KOPT-K1 (cell line): Measurements from ENCODE around the gene CDH13.

Experiments used
- H3K27ac ChIP-seq: fragments of 200-600 bp; sonication (generic); 2 replicates; pipeline ENCODE4 v1.5.1; 2016; ENCODE audit warnings: antibody characterized with exemption, mild to moderate bottlenecking, low read depth, low read length; ENCODE audit not compliant: poor library complexity, severe bottlenecking
- H3K36me3 ChIP-seq: fragments of 200-600 bp; sonication (generic); 2 replicates; pipeline ENCODE4 v1.5.1; 2017; ENCODE audit warnings: antibody characterized with exemption, mild to moderate bottlenecking, low read length, moderate library complexity; ENCODE audit not compliant: insufficient read depth
- H3K9me3 ChIP-seq: fragments of 200-600 bp; sonication (generic); 2 replicates; pipeline ENCODE4 v1.5.1; 2017; ENCODE audit warnings: antibody characterized with exemption, low read length, mild to moderate bottlenecking; ENCODE audit not compliant: insufficient read depth, poor library complexity, severe bottlenecking

The CDH13 gene

DNA sequence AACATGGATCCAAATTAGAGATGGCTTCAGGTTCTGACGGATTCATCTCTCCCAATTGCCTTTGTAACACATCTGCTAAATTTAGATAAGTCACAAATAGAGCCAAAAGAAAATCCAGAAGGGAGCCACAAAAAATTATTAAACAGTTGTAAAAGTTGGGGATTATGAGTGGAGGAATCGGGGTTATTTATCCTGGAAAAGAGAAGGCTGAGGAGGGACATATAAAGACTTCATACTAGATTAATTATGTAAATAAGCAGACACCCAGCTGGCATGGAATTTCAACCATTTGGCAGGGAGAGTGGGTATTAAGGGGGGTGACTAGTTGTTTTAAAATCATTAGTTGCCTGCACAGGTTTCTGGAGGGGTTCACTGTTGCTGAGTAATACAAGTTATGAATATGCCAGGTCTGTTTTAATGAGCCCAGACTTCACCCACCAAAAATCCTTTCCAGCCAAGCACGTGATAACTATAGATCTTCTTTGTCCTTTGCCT, 89.6 kb downstream of the CDH13 start:
- Histone ChIP-seq H3K27ac (no peak overlapping the region), H3K36me3 (no peaks in the 10 kb centered on the region), H3K9me3 (no peaks in the 10 kb centered on the region)

DNA sequence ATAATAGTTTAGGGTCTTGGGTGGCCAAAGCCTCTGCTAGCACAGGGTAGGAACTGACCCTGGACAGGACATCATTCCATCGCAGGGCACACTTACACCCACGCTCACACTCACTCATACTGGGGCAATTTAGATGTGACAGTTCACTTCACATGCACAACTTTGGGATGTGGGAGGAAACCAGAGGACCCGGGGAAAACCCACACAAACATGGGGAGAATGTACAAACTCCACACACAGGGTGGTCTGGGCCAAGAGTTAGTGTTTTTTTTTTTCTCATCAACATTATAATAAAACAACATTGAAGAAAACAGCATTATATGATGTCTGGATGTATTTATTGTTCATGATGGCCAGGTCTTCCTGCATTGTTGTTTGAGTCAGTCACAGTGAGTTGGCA, 93.6 kb downstream of the CDH13 start:
- H3K27ac ChIP-seq: no peak overlapping the region
- H3K9me3 ChIP-seq: no peaks in the 10 kb centered on the region
- no peaks in the 10 kb centered on the region for H3K36me3 ChIP-seq

DNA sequence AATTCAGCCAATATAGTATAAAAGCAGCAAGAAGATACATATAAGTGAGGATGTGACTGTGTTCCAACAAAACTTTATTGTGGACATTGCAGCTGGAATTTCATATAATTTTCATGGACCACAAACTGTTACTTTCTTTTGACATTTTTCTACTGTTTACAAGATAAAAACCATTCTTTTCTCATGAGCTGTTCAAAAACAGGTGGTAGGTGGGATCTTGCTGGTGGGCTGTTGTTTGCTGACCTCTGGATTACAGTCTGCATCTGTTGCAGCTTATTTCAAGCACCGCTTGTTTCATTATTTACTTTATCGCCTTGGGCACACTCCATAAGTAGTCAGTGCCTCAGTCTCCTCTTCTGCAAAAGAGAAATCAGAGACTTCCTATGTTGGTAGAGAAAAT, 99.5 kb downstream of the CDH13 start:
- H3K36me3 ChIP-seq: no peaks in the 10 kb centered on the region
- H3K27ac ChIP-seq: no peak overlapping the region
- peaks cover 6% of the 10 kb centered on the region for H3K9me3 ChIP-seq

DNA sequence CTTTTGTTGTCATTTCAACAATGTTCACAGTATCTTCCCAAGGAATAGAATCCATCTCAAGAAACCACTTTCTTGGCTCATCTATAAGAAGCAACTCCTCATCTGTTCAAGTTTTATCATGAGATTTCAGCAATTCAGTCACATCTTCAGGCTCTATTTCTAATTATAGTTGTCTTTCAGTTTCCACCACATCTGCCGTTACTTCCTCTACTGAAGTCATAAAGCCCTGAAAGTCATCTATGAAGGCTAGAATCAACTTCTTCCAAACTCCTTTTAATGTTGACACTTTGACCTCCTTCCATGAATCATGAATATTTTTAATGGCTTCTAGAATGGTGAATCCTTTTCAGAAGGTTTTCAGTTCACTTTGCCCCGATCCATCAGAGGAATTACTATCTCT, 102.1 kb downstream of the CDH13 start:
- Histone ChIP-seq H3K27ac (no peak overlapping the region), H3K9me3 (peaks cover 6% of the 10 kb centered on the region), H3K36me3 (no peaks in the 10 kb centered on the region)

DNA sequence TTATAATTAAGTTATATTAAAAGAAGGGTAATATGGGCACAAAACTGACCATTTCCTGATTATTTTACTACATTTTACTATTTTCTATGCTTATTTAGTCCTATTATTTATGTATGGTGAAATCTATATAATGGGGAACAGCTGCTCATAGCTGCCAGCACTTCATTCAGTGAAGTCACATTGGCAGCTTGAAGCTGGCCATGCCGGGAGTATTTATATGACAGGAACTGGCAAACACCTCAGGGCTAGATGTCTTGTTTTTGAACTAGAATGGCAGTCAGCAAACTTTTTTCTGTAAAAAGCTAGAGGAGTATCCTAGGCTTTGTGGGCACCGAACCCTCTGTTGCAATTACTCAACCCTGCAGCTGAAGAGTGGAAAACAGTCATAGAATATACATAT, 104.1 kb downstream of the CDH13 start:
- no peak overlapping the region for H3K27ac ChIP-seq
- no peaks in the 10 kb centered on the region for H3K36me3 ChIP-seq
- peaks cover 6% of the 10 kb centered on the region for H3K9me3 ChIP-seq

DNA sequence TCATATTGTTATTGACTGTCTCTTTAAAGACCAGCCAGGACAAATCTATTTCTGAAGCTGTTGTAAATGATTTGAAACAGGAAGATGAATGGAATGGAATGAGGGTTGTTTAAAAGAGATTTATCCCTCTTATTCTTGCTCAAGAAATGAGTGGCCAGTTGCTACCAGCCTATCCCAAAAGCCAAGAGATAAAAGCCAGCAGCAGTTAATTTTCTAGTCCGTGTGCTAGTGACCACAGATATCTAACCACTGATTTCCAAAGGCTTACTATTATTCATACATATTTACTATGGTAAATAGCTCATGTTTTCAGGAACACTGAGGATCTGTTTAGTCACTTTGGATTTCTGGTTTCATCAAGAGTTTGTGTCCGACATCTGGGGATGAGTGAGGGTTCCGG, 105.7 kb downstream of the CDH13 start:
- H3K27ac ChIP-seq: no peak overlapping the region
- no peaks in the 10 kb centered on the region for H3K36me3 ChIP-seq
- H3K9me3 ChIP-seq: peaks cover 6% of the 10 kb centered on the region

DNA sequence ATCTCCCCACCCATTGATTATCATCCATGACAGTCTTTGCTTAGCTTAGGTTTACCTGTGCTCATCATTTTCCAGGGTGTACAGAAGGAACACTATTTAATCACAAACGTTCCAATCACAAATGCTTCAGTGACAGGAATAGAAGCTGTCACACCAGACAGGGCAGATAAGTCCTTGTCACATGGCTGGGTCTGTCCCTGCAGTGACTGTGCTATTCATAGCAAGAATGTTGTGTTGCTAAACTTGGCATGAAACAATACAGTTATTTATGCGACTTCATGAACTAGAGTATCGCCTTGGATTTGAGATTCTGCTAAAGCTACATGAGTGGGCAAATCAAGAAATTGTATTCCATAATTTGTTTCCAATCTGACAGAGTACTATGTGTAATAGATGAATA, 108.4 kb downstream of the CDH13 start:
- H3K27ac ChIP-seq: no peak overlapping the region

DNA sequence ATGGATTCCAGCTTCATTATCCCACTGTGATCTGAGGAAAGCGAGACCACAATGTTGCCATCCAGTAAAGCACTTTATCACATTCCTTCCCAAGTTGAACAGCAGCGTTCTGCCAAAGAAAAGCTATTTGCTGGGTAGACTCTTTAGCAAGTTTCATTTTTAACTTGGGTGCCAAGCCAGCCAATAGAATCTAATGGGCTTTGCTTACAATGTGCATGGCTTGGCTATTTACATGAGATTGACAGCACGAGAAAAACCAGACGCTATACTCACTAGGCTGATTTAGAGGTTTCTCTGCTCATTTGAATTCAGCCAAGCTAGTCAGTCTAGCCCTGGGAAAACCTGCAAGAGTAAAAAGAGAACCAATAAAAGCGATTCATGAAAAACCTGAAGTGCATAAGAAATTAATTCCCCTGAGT, 108.9 kb downstream of the CDH13 start:
- H3K36me3 ChIP-seq: no peaks in the 10 kb centered on the region
- H3K9me3 ChIP-seq: no peaks in the 10 kb centered on the region
- H3K27ac ChIP-seq: no peak overlapping the region

More for the DNA sequence above, 108.4 kb downstream of the CDH13 start:
- Histone ChIP-seq H3K9me3 (no peaks in the 10 kb centered on the region), H3K36me3 (no peaks in the 10 kb centered on the region)

DNA sequence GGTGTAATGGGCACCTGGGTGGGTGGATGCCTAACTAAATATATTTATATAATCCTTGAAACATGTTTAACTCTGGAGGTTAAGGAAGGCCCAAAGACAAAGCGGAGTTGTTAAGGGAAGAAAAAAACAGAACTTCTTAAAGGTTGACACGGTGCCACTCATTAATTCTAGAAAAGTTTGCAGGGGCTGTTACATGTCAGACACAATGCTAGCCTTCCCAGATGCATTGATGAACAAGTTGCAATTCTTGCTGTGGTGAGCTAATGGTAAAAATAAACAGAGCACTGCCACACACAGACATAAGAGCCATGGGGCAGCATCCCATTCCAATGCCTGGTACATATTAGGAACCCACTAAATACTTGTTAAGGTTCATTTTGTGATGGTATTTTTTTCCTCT, 109.5 kb downstream of the CDH13 start:
- Histone ChIP-seq H3K9me3 (no peaks in the 10 kb centered on the region), H3K36me3 (no peaks in the 10 kb centered on the region), H3K27ac (no peak overlapping the region)

DNA sequence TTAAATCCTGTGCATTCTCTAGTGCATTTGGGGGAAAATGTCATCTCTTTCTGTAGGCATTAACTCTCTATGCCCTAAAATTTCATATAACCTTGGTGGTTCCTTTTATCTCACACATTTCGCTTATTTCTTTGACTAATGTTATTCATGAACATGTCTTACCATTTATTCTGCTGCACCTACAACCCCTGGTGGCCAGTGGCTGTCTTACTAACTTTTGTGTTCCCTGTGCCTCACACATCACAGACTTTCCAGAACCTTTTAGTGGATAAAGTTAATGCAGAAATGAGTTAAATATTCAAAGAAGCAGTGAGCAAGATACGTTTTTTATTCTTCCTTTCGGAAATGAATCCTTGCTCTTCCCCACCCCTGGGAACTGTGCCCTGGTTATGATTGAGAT, 111.9 kb downstream of the CDH13 start:
- Histone ChIP-seq H3K27ac (no peak overlapping the region), H3K9me3 (no peaks in the 10 kb centered on the region), H3K36me3 (no peaks in the 10 kb centered on the region)

DNA sequence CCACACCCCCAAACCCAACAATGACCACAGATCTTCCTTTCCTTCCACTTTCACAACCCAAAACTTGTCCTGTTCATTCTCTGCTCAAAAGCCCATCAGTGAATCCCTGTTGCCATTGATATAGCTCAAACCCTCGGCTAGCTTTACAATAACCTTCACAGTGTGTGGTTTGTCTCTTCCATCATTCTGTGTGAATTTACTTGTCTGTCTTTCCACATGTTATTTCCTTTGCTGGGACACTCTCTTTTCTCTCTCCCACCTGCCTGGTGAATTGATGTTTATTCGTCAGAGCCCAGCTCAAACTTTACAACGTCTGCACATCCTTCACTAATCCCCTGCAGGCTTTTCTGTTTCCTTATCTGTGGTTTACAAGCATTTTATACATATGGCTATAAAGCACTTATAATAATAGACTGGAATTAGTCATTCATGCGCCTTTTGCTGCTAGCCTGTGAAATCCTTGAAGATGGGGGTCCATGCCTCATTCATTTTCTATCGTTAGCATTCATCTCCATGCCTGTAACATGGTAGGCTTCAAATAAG, 114.4 kb downstream of the CDH13 start:
- Histone ChIP-seq H3K9me3 (no peaks in the 10 kb centered on the region), H3K36me3 (no peaks in the 10 kb centered on the region), H3K27ac (no peak overlapping the region)

DNA sequence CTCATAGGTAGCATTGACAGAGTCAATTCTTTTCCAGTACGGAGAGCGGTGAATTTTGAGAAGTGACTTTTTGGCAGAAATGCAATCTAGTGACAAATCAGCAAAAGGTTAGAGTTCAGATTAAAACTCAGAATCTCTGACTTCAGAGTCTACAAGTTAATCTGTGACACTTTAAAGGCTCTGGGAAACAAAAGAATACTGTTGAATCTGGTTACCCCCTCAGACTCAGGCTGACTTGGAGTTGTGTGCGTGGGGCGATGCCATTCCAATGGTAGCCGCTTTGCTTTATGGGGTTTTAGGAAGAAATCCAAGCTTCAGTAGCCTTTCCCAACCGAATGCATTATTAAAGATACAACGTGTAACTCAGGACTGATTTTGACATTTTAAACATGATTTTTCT, 118.2 kb downstream of the CDH13 start:
- no peaks in the 10 kb centered on the region for H3K36me3 ChIP-seq
- no peak overlapping the region for H3K27ac ChIP-seq
- H3K9me3 ChIP-seq: no peaks in the 10 kb centered on the region

DNA sequence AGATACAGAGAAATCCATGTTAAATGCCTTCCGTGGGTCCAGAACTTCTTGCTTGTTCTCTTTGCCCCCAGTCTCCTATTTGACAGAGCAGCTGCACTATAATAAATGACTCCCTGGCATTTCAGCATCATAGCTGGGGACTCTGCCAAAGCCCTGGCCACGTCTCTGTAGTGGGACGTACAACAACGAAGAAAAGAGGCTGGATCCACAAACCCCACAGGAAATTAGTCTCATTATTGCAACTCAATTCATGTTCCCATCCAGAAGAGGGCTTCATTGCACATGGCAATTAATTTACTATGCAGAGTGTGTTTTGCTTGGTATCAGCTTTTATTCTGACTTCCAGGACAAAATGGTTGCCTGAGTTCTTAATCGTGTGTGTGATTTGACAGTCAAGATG, 121.3 kb downstream of the CDH13 start:
- Histone ChIP-seq H3K36me3 (no peaks in the 10 kb centered on the region), H3K27ac (no peak overlapping the region), H3K9me3 (no peaks in the 10 kb centered on the region)

DNA sequence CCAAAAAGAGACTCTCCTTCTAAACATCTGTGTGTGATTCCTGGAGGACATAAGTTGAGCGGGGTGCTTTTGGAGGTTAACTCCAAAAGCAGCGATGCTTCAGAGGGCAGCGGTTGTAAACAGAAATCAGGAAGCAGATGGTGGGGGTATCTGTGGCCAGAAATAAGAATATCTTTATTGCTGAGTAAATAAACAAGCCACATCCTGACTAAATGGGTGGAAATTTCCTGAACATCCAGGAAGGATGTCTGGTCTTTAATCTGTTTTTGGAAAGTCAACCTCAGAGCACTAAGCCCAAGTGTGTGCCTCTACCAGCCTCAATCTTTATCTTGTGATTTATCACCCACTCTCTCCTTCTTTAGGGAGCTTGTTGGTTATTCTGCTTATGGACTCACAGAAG, 123.3 kb downstream of the CDH13 start:
- H3K27ac ChIP-seq: no peak overlapping the region
- no peaks in the 10 kb centered on the region for H3K9me3 ChIP-seq
- no peaks in the 10 kb centered on the region for H3K36me3 ChIP-seq

DNA sequence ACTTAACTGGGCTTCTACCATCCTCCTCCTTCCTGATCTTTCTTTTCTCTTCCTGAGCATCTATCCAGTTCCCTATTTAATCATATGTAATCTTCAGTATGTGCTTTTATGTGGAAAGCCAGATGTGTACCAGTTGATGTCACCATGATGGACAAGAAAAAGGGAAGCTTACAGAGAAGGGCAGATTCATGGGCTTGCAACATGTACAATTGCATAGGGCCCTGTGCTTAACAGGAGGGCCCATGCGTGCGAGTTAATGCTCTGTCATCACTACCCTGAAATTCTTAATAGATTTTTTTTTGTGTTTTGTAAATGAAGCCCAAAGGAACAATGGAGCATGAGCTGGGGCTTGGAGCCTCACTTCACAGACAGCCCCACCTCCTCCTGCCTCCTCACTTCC, 124.3 kb downstream of the CDH13 start:
- Histone ChIP-seq H3K36me3 (no peaks in the 10 kb centered on the region), H3K27ac (no peak overlapping the region), H3K9me3 (no peaks in the 10 kb centered on the region)

DNA sequence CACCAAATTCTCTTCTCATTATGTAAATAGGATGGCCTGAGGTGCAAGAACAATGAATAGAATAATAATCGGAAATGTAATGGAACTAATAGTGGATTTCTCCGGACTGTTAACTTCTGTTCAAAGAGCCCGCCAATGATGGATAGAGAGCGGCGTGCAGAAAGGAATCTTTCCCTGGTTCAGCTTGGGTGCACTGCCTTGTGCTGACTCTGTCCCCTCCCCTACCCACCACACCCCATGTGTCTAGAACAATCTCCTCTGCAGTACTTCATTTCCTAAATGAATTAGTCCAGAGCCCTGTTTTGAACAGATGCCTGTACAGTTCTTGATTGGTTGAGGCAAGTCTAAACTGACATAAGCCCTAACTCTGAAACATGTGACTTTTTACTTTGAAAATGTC, 125.4 kb downstream of the CDH13 start:
- H3K36me3 ChIP-seq: no peaks in the 10 kb centered on the region
- H3K9me3 ChIP-seq: no peaks in the 10 kb centered on the region
- no peak overlapping the region for H3K27ac ChIP-seq
